Thoracic aorta (tissue), 2 donors: ENCODE results near the gene BMP8A. TPM values are rescaled to one million over a fixed set of nuclear protein-coding genes. Genes with fewer than 3 reads are reported as not detected.
"Not testable (repeated sequence)": the region's sequence is repeated elsewhere in the genome, so short reads cannot be mapped to it uniquely, and the experiment has no call there.

Experiments used
- ATAC-seq: fragments of 150-250 bp; one replicate; pipeline ENCODE4 v1.8.0; 2017; ENCODE audit warnings: low read depth; ENCODE audit not compliant: insufficient number of reproducible peaks, low FRiP score
- DNase-seq: peaks from one replicate; pipeline ENCODE4 v3.0.0-alpha.2; 2020; ENCODE audit warnings: low spot score
- H3K27ac ChIP-seq, 2 donors: fragments of 200-600 bp; sonication (generic); 1 replicate in 1 of 2; 2 replicates in 1 of 2; pipeline ENCODE4 v1.5.1; 2016; ENCODE audit warnings: mild to moderate bottlenecking in 2 of 2, moderate library complexity in 2 of 2
- H3K27me3 ChIP-seq: fragments of 200-600 bp; sonication (generic); replicated peaks from 2 replicates; pipeline ENCODE4 v1.6.0; 2016; ENCODE audit warnings: mild to moderate bottlenecking; ENCODE audit not compliant: insufficient read depth
- H3K36me3 ChIP-seq: fragments of 200-600 bp; sonication (generic); one replicate; pipeline ENCODE4 v1.5.1; 2016
- H3K4me1 ChIP-seq, 2 donors: fragments of 200-600 bp; sonication (generic); 1 replicate in 1 of 2; 2 replicates in 1 of 2; pipeline versions ENCODE4 v1.5.1 to v1.6.0; 2016; ENCODE audit warnings: low read depth in 2 of 2, mild to moderate bottlenecking in 1 of 2; ENCODE audit not compliant: control insufficient read depth in 1 of 2
- H3K4me3 ChIP-seq: fragments of 200-600 bp; sonication (generic); 2 replicates; pipeline ENCODE4 v1.5.1; 2016; ENCODE audit warnings: mild to moderate bottlenecking
- H3K9me3 ChIP-seq: fragments of 200-600 bp; sonication (generic); 2 replicates; pipeline ENCODE4 v1.5.1; 2016
- CTCF ChIP-seq: fragments of 200-600 bp; sonication (generic); IDR thresholded peaks from one replicate; pipeline ENCODE4 v1.5.1; 2019; ENCODE audit warnings: antibody characterized with exemption
- total RNA-seq, 2 donors: library from RNA; depleted of rRNA; stranded (reverse); fragments of >200 nt; gene quantifications; one replicate each; pipeline versions ENCODE4 v1.1.0 to v1.2.3, GENCODE V29; 2016

BMP8A gene
- total RNA-seq, 2 donors from 2014 or later, result not detected

DNA sequence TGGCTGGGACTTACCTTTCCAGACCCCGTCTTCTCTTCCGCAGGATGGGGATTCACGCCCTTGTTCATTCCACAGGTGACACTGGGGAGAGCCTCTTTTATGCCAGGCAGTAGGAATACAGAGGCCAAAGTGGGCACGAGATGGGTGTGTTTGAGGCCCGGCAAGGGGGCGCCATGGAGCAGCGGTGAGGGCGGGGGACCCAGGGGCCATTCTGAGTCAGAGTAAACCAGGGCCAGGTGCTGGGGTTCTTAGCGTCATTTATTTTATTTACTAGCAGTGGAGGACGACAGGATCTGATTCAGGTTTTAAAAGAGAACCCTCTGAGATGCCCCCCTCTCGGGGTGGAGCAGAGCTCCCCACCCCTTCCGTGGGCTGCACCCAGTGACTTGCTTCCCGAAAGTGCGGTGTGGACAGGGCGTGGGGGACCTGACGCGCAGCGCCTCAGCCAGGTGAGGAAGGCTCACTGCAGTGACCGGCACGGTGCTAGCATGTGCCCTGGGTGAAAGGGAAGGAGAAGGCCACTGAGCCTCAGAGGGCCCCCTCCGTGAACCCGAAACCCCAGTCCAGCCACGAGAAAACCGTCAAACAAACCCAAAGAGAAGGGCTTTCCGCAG, 20.9 kb downstream of the BMP8A start:
- not testable (repeated sequence) for H3K36me3 ChIP-seq, H3K4me3 ChIP-seq, DNase-seq, H3K27ac ChIP-seq, ATAC-seq, H3K4me1 ChIP-seq, H3K9me3 ChIP-seq, H3K27me3 ChIP-seq

- H3K9me3 ChIP-seq, H3K36me3 ChIP-seq, H3K27ac ChIP-seq, ATAC-seq, DNase-seq, H3K4me1 ChIP-seq, H3K27me3 ChIP-seq: not testable (repeated sequence)
- peak overlapping the region; percentile 70 for H3K4me3 ChIP-seq
Measured at GRCh38 chr1:39514710-39515124, 23.3 kb downstream of the BMP8A start.

DNA sequence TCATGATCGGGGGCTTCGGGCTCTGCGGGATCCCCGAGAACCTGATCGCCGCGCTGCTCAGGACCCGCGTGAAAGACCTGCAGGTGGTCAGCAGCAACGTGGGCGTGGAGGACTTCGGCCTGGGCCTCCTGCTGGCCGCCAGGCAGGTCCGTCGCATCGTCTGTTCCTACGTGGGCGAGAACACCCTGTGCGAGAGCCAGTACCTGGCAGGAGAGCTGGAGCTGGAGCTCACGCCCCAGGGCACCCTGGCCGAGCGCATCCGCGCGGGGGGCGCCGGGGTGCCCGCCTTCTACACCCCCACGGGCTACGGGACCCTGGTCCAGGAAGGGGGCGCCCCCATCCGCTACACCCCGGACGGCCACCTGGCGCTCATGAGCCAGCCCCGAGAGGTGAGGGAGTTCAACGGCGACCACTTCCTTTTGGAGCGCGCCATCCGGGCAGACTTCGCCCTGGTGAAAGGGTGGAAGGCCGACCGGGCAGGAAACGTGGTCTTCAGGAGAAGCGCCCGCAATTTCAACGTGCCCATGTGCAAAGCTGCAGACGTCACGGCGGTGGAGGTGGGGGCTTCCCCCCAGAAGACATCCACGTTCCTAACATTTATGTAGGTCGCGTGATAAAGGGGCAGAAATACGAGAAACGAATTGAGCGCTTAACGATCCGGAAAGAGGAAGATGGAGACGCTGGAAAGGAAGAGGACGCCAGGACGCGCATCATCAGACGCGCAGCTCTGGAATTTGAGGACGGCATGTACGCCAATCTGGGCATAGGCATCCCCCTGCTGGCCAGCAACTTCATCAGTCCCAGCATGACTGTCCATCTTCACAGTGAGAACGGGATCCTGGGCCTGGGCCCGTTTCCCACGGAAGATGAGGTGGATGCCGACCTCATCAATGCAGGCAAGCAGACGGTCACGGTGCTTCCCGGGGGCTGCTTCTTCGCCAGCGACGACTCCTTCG, 24.0 kb downstream of the BMP8A start:
- H3K36me3 ChIP-seq, H3K27ac ChIP-seq, H3K27me3 ChIP-seq, ATAC-seq, H3K9me3 ChIP-seq, H3K4me1 ChIP-seq, DNase-seq: not testable (repeated sequence)
- peak overlapping the region; percentile 70 for H3K4me3 ChIP-seq

- H3K9me3 ChIP-seq, H3K4me1 ChIP-seq, DNase-seq, H3K4me3 ChIP-seq, H3K27me3 ChIP-seq, H3K27ac ChIP-seq, ATAC-seq, H3K36me3 ChIP-seq: not testable (repeated sequence)
Measured at GRCh38 chr1:39516841-39517240, 25.4 kb downstream of the BMP8A start.

DNA sequence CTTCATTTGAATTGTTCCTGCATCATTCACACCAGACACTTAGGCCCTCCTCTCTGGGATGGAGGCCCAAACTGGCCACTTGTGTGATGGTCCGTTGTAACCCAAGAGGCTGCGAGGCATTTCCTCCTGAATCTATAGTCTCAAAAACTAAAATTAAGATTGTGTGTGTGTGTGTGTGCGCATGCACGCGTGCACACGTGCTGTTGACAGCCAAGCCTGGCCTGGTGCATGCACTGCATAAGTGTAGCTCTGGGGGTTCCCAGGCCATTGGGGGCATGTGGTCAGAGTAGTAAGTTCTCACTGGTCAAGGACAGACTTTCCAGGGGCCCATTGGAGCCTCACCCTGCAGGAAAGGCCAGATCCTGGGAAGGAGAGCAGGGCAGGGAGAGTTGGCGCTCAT, 26.5 kb downstream of the BMP8A start:
- not testable (repeated sequence) for H3K27ac ChIP-seq, ATAC-seq, H3K36me3 ChIP-seq, DNase-seq, H3K9me3 ChIP-seq, H3K4me1 ChIP-seq, H3K27me3 ChIP-seq, H3K4me3 ChIP-seq

- not testable (repeated sequence) for DNase-seq, H3K4me1 ChIP-seq, H3K9me3 ChIP-seq, H3K4me3 ChIP-seq, H3K27ac ChIP-seq, ATAC-seq, H3K27me3 ChIP-seq, H3K36me3 ChIP-seq
Measured at GRCh38 chr1:39519376-39519775, 27.9 kb downstream of the BMP8A start.

DNA sequence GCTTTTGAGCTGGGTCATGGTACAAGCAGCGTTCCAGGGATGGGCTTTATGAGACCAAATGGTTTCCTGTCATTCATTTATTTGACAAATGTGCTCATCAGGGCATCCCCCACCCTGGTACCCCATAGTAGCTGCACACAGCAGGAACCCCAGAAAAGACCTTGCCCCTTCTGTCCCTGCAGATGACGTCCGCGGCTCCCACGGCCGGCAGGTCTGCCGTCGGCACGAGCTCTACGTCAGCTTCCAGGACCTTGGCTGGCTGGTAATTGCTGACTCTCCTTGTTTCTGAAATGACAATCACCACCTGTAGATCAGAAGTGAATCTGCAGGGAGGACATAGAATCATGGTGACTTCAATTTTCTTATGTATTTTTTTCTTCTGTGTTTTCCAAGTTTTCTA, 30.8 kb downstream of the BMP8A start:
- not testable (repeated sequence) for DNase-seq, H3K27me3 ChIP-seq, ATAC-seq, H3K36me3 ChIP-seq, H3K27ac ChIP-seq, H3K4me1 ChIP-seq, H3K4me3 ChIP-seq, H3K9me3 ChIP-seq

GRCh38 chr1:39522661-39523567, 31.5 kb downstream of the BMP8A start:
- H3K36me3 ChIP-seq, result peaks cover 6% of the 10 kb centered on the region
- TF ChIP-seq CTCF, result no peak
- no peaks in the 10 kb centered on the region for H3K9me3 ChIP-seq
- ATAC-seq, result no peak
- DNase-seq, result no peak
- H3K4me3 ChIP-seq, result no peak overlapping the region
- no peaks in the 10 kb centered on the region for H3K27me3 ChIP-seq
- H3K27ac ChIP-seq, result no peak overlapping the region
- H3K4me1 ChIP-seq, result no peaks in the 10 kb centered on the region
